Fibroblast of peridontal ligament (primary cell): ENCODE data around the gene PLCZ1.
A peak's percentile ranks its signal among the peaks of the same experiment; 100 is the strongest.
"Not testable (repeated sequence)": the region's sequence is repeated elsewhere in the genome, so short reads cannot be mapped to it uniquely, and the experiment has no call there.

Source experiments
- DNase-seq: peaks from one replicate; pipeline ENCODE4 v3.0.0-alpha.2; 2010; ENCODE audit errors: extremely low read depth

PLCZ1 gene, protein sequence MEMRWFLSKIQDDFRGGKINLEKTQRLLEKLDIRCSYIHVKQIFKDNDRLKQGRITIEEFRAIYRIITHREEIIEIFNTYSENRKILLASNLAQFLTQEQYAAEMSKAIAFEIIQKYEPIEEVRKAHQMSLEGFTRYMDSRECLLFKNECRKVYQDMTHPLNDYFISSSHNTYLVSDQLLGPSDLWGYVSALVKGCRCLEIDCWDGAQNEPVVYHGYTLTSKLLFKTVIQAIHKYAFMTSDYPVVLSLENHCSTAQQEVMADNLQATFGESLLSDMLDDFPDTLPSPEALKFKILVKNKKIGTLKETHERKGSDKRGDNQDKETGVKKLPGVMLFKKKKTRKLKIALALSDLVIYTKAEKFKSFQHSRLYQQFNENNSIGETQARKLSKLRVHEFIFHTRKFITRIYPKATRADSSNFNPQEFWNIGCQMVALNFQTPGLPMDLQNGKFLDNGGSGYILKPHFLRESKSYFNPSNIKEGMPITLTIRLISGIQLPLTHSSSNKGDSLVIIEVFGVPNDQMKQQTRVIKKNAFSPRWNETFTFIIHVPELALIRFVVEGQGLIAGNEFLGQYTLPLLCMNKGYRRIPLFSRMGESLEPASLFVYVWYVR

DNA sequence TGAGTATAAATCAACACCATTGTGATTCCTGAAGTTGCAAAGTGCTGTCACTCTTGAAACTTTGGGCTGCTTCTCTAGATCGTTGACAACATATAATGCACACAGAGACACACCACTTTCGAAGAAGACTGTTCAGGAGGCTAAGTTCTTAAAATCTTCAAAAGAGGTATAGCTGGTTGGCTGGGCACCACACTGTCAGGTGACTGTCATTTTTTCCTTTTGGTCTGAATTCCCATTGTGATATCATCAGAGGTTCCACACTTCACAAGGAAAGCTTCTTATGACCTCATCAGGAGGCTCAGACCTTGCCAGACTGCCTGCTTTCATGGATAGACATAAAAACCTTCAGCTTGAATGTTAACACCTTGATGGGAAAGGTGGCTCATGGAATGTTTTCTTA lies at the start of gene PLCZ1, which contains the start of gene CAPZA3:
Gene PLCZ1 (minus strand): TSS at position 194 of the 400 bp plus-strand sequence. CDS start 641 bp downstream, outside the sequence.
Gene CAPZA3 (plus strand): TSS at position 301 of the 400 bp plus-strand sequence. CDS start 150 bp downstream, outside the sequence.
- DNase-seq = no peak

DNA sequence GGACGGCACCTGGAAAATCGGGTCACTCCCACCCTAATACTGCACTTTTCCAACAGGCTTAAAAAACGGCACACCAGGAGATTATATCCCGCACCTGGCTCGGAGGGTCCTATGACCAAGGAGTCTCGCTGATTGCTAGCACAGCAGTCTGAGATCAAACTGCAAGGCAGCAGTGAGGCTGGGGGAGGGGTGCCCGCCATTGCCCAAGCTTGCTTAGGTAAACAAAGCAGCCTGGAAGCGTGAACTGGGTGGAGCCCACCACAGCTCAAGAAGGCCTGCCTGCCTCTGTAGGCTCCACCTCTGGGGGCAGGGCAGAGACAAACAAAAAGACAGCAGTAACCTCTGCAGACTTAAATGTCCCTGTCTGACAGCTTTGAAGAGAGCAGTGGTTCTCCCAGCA lies 47.7 kb upstream of the PLCZ1 start:
- not testable (repeated sequence) for DNase-seq

DNA sequence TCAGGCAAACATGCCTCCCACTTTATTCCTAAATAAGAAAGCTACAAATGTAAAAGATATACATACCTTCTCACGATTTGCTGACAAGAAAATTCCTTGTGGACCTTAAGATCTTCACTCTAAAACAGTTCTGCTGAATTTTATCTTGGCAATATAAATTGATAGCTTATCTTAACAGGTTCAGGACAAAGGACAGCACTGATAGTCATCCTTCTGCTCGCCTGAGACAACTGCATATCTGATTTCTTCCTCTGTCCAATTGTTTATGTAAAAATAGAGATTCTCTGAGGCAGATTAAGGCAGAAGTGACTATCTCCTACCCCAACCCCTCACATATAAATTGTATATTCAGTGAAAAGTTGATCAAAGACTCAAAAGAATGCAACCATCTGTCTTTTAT lies 45.0 kb upstream of the PLCZ1 start:
- peak; percentile 6 for DNase-seq

DNA sequence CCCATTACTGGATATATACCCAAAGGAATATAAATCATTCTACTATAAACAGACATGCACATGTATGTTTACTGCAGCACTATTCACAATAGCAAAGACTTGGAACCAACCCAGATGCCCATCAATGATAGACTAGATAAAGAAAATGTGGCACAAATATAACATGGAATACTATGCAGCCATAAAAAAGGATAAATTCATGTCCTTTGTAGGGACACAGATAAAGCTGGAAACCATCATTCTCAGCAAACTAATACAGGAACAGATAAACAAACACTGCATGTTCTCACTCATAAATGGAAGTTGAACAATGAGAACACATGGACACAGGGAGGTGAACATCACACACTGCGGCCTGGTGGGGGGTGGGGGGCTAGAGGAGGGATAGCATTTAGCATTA lies 28.7 kb upstream of the PLCZ1 start:
- DNase-seq = not testable (repeated sequence)

DNA sequence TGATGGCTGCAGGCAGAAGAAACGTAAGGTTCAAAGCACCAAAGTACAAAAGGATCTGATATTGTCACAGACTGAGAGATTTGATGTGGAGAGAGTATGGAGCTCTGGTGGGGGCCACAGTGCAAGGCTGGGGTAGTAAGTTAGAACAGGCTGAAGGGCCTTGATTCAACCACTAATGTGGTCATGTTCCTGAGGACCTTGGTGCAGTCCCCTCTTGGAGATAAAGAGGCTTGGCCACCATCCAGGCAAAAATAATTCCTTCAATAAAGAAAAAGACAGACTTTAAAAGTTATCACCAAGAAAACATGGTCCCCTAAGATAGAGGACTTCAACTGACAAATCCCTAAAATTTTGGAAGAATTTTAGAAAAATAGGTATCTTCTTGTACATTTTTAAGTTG lies 17.5 kb upstream of the PLCZ1 start:
- no peak for DNase-seq

DNA sequence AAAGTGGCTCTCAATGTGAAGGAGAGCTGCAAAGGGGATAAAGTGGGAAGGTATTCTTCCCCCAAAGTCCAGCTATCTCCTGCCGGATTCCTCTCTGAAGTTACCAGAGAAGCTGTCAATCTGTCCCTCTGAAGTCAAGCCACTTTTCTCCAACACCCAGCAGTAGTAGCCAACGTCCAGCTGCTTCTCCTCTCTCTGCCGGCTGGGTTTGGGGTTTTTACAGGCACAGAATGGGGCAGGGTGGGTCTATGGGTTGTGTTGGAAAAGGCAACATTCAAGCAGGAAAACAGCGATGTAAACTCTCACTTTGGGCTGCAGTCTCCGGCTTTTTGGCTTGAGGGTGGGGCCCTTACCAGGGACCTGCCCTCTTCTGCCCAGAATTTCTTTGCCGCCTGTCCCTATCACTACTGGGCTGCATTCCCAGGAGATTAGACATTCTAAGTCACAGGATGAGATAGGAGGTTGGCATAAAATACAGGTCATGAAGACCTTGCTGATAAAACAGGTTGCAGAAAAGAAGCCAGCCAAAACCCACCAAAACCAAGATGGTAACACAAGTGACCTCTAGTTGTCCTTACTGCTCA lies 16.4 kb upstream of the PLCZ1 start:
- DNase-seq = no peak

DNA sequence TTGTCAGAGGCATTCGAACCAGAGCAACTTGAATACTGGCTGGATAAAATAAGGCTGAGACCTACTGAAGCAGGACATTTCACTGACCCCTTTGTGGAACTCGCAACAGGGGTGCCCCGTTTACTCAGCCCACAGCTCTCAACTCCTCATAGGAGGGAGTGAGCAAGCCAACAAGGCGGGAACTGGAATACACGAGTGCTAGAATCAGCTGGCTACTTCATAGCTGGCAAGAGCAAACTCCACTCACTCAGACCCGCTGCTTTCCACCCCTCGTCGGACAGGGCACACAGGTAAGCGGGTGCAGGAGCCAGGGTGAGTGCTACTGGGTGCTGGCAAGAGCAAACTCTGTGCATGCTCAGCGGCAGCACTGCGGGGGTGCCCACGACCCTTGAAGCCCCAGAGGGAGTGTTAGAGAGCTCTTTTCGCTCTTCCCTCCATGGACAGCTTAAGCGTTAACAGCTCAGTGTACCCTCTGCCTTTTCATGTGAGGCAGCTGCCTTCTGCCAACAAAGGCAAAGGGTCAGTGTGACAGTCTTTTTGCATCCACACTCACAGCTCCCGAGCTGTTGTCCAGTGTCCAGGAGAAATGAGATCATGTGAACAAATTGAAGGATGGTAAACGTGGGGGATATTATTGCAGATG lies 15.8 kb upstream of the PLCZ1 start:
- no peak for DNase-seq

DNA sequence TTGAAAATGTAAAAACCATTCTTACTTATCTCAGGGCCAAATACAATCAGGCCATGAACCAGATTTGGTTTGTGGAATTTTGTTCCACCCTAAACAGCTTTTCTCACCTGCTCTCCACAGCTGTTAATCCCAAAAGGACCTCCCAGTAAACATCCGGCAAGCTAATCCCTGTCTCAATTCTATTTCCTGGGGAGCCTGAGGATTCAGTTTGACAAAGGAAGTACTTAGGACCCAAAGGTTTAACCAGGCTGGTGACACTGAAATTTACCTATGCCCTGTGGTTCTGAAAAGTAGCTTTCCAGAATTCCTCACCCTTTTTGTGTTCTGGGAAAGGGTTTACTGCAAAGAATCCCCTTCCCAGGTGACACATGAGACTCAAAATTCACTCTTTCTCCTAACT lies 15.1 kb upstream of the PLCZ1 start:
- DNase-seq = no peak

DNA sequence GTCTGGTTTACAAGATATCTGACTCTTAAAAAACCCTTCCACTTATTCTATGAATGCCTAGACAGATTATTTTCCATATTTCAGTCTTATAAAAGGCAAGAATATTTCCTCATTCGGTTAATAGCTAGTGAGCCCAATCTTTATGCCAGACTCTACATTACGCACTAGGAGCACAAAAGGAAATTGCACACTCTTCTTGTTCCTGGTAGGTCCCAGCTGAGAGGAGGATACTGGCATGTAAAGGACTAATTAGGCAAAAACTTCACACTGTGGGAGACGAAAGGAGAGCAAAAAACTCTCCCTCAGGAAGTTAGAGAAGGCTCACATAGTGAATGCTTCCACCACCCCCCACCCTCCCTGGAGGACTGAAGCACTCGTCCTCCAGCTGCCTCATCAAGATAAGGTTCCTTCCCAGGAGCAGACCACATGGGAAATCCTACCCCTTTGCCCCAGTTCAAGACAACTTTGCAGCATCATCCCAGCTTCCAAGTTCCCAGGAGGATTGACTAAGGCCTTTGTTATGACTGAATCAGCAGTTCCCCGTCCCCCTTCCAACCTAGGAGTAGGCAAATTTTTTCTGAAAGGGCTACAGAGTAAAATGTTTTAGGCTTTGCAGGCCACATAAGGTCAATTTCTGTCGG lies 14.6 kb upstream of the PLCZ1 start:
- DNase-seq = peak; percentile 95

DNA sequence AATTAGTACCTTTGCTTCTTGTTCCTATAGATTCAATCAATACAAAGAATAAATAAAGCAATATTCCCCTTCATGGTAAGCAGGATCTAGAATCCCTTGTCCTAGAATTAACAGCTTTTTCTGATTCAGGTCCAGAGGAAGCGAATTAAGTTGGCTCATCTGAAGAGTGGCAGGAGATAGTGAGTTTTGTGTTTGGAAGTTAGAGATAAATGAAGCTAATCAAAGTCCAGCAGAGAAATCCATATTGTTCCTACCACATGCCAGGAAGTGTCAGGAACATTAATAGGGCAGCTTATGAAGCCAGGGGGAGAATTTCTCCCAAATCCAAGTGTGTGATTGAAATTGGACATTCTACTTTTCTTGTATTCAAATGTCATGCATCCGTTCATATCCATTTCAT lies 14.1 kb upstream of the PLCZ1 start:
- DNase-seq = no peak

DNA sequence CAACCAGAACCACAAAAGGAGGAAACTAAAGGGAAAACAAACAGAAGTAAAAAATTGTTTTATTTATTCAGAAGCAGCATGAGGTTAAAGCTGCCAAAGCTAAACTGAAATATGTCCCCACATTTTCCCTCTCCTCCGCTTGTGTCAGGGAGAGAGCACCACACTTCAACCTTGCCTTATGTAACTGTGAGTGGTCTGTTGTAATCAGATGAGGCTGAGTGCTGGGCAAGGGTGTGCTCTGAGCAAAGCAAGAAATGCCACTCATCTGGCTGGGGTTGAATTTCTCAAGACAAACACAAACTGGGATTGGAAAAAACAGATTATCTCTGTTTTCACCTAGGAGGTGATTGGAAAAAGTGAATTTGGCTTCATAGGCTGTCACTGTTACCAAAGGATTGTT lies 12.3 kb upstream of the PLCZ1 start:
- DNase-seq = peak; percentile 56

DNA sequence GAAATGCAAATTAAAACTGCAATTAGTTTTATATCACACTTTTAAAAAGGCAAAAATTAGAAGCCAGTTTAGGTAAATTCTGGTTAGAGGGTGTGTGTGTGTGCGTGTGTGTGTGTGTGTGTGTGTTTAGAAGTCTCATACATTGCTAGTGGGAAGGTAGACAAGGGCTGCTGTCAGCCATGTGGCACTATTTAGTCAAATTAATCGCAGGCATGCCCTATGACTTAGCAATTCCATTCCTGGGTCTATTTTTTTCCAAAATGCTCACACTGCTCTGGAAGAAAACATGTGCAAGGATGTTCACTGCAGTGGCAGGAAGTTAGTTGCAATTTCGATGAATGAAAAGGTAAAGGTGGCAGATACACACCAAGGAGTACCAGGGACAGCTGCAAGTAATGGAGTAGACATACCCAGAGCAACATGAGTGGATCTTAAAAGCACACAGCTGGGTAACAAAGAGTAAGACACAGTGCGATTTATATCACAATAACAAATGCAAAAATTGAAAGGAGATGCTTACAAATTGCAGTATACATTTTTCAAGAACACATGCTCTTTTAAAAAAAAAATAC lies 11.7 kb upstream of the PLCZ1 start:
- peak; percentile 46 for DNase-seq

DNA sequence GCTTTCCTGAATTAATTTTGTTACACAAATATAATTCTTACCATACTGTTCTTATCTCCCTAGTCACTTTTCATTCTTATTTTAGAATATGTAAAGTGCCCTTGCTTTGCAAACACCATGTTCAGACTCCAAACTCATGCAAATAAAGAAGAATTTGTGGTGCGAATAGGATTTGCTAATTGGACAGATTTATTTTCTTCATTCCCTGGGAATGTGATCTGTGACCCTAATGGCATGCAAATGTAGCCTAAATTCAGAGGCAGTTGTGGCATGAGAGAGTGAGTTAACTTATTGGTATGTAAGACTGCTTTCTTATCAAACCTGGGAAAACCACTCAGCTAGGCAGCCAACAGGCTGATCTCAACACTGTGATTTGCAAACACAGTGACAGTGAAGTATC lies 10.1 kb upstream of the PLCZ1 start:
- DNase-seq = peak; percentile 82

DNA sequence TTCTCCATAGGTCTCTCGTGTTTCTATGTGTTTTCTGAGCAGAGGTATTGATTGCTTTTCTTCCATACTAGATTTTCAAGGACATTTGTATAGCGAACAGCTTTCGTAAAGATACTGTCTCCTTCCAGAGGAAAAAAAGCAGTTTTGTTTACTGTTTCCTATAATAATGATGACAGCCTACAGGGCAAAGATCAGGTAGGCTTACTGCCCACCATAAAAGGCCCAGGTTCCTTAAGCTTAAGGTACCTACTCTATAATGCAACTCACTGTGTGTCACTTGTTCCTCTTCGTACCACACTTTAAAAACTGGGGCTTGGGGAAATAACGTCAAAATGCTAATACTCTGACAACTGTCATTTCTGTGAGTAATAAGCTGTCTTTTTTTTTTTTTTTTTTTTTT lies 6.7 kb downstream of the PLCZ1 start:
- DNase-seq = no peak

DNA sequence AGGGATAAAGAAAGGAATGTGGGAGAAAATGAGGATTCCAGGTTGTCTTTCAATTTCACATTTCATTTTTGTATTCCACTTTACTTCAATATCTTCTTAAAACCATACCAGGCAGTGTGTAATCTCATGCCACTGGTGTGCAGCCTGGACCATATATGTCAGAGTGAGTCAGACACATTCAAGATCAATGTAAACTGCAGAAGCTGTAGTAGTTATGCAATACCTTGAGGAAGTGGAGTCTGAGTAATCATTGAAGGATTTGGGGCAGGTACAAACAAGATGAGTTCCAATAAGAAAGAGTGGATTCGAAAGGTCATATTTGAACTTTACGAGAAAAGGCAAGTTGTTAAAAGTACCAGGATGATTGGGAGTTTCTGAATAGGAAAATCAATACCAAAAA lies 14.1 kb downstream of the PLCZ1 start:
- peak; percentile 63 for DNase-seq

DNA sequence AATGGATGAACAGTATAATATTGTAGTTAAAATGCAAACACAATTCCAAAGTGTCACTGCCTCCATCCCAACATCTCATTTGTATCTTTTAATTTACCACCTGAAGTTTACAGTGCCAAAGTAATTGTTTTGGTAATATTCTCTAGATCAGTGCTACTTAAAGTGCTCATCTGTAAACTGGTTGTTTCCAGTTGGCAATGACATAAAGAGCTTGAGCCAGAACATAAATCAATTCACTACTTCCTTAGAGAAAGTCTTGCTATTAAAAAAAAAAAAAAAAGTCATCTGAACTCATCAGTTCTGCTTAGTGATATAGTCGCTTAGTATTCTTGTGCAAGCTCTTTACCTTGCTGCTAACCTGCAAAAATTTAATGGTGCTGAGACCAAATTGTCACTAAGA lies 16.4 kb downstream of the PLCZ1 start:
- DNase-seq = no peak

DNA sequence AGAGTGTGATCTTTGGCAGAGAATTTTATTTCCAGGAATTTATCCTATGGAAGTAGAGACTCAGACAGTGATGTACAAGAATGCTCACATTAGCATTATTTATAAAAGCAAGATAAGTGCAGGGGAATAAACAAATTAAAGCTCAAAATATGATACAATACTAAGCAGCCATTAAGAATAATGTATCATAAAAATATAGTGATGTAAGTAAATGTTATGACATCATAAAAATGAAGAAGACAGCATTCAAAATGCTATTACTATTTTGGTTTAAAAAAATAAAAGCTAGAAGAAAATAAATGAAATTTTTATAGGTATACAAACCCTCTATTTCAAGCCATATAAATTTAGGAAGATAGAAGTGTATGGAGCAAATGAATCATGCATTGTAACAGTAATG lies 17.1 kb downstream of the PLCZ1 start:
- DNase-seq = no peak

DNA sequence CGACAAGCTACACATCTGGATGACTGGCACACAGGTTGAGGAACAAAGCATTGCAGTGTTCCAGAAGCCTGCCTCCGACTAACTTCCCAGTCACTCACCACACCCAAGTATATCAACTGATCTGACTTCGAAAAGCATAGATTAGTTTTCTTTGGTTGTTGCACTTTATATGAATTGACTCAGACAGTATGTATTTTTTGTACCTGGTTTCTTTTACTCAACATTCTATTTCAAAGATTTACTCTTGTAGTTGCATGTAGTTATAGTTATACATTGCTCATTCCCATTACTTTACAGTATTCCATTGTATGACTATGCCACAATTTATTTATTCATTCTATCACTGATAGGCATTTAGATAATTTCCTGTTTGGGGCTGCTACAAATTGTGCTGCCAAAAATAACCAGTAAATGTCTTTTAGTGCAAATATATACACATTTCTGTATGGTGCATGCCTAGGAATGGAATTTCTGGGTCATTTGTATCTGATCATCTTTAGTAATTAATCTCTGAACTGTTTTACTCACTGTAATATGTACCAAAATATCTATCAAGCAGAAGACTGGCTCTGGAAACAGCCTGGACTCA lies 17.8 kb downstream of the PLCZ1 start:
- DNase-seq = no peak

DNA sequence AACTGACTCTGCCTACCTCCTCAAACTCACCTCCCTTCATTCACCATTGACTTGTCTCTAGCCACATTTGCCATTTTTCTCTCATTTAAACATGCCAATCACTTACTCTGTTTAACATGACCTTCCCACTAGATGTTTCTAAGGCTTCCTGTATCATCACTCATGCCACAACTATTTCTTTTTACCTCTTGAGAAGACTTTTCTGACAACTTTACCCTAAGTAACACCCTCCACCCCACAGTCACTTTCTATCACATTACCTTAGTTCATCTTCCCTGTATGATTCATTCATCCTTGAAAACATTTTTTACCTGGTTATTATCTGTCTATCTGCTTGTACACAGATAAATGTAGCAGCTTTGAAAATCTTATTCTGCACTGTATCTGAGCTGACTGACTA lies 19.4 kb downstream of the PLCZ1 start:
- no peak for DNase-seq

DNA sequence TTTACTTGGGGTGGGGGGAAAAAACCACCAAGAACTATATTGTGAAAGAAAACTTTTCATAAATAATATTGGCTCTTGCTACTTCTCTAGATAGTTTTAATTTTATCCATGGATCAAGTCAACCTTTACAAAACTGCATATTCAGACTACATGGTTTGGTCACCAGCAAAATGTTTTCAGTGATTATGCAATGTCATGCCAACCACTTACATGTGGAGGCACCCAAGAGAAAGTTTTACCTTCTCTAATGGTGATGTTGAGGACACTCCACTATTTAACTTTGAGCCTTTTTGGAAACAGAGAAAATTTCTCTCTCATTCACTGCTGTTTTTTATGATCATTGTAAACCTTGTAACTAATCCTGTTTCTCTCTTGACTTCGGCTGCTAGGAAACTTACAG lies 21.6 kb downstream of the PLCZ1 start:
- DNase-seq = peak; percentile 21

DNA sequence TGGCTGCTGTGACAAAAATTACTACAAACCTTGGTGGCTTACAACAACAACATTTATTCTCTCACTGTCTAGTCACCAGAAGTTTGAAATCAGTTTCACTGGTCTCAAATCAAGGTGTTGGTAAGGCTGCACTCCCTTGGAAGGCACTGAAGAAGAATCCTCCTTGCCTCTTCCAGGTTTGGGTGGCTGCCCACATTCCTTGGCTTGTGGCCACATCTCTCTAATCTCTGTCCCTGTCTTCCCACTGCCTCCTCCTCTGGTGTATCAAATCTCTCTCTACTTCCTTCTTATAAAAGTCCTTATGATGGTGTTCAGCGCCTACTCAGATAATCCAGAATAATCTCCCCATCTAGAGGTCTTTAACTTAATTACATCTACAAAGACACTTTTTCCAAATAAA lies 31.0 kb downstream of the PLCZ1 start:
- DNase-seq = peak; percentile 25
